Right renal cortex interstitium (tissue), 3 donors: ENCODE data around the gene KIF21A. TPM values are rescaled to one million over a fixed set of nuclear protein-coding genes. Genes with fewer than 3 reads are reported as not detected.

ENCODE experiments used
- DNase-seq, 3 donors: peaks; one replicate each; pipeline ENCODE4 v3.0.0-alpha.2; 2013; ENCODE audit warnings: low read depth in 3 of 3, low spot score in 2 of 3
- polyA plus RNA-seq, 3 donors: library from polyadenylated mRNA; unstranded; fragments of 120-200 nt; gene quantifications; one replicate each; pipeline ENCODE4 v1.2.1, GENCODE V29; 2013; ENCODE audit not compliant: insufficient read length in 3 of 3

Gene KIF21A
- polyA plus RNA-seq, 3 donors = 38.7 to 41.6 (median 41.1) TPM

DNA sequence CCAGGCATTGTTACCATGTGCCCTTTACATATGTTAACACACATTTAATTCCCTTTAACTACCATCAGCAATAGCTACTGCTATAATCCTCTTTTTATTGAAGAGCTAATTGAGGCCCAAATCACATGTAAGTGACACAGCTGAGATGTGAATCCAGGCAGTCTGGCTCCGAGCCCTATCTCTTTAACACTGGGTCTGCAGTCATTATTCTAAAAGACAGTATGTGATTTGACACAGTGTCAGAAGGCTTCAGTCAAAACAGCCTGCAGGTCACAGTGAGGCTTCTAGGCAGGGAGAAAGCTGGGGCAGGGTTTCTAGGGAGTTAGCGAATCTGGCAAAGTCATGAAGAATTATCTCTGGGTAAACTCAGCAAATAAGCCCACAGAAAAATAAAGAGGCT is 148.2 kb downstream of the KIF21A start:
- DNase-seq = no peak

DNA sequence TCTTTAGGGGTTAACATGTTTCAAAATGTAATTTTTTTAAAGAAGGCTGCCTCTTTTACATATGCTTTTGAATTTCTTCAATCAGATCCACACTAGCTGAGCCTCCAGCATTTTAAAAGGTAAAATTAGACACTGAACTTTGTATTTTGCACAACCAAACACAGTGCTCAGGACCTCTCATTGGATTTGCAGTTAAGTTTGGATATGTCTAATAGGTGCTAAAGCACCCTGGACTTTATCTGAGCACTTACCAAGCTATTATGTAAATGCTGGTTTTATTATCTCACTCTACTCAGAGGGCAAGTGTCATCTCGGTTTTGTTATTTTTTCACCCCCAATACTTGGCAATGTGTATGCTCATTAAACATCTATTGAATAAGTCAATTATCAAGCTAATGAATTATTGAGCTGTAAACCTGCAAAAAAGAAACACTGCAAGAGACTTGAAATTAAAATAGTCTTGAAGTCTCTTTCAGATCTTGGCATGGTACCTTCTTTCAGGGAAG is 150.7 kb downstream of the KIF21A start:
- DNase-seq = no peak

DNA sequence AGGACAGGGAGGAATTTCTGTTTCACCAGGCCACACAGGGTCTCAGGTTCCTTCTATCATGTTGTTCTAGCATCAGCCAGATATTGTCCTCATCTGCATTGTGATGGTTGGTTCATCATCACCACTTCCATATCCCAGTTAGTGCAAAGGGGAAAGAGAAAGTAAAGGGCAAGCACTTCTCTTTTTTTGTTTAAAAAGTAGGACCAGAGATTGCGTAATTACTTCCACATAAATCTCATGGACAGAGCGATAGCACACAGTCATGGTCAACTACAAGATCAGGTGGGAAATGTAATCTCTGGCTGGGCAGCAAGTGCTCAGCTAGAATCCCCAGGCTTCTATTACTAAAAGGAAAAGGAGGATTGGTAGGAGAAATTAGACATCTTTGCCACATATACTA is 155.1 kb downstream of the KIF21A start:
- DNase-seq = no peak

DNA sequence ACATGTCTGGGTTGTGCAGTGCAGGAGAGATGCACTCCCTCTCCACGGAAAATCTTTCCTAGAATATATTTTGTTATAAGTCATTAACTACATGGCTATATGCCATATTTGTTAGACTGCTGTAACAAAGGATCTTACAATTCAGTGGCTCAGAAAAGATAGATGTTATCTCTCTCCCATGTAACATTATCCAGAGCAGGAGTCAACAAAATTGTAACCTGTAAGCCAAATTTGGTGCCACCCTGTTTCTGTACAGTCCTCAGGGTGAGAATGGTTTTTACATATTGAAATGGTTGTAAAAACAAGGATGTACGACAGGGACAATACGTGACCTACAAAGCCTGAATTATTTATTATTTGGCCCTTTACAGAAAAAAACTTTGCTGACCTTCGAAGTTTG is 155.5 kb downstream of the KIF21A start:
- no peak for DNase-seq

DNA sequence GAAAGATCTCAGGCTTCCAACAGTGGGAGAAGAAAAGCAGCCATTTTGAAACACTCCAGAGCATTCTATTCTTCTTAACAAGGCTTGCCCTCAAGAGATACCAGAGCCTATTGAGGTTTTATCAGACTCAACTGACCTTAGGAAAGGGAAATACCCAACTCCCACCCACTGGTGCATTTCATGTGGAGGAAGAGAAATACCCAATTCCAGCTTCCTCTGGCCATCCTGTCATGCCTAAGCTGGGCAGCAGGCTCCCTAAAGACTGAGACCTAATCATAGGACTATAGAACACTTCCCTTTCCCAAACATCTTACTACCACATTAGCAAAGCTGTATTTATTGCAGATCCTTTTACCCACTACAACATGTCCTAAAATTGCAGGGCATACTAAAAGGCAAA is 164.5 kb downstream of the KIF21A start:
- DNase-seq = no peak

DNA sequence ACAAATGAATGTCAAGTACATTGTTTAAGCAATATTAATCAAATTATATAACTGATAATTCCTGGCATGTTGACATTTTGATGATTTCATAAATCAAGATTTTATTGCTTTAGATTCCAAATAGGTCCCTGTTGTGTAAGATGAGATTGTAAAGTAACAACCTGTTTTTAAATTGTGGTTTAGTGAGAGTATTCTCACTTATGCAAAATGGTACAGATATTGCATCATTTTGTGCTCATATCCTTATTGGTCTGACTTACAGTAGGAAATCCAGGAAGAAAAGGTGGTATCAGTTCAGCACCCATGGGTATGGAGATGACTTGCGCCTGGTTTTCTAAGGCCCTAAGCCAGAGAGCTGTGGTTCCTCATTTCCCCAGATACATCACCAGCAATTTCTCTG is 165.5 kb downstream of the KIF21A start:
- no peak for DNase-seq

DNA sequence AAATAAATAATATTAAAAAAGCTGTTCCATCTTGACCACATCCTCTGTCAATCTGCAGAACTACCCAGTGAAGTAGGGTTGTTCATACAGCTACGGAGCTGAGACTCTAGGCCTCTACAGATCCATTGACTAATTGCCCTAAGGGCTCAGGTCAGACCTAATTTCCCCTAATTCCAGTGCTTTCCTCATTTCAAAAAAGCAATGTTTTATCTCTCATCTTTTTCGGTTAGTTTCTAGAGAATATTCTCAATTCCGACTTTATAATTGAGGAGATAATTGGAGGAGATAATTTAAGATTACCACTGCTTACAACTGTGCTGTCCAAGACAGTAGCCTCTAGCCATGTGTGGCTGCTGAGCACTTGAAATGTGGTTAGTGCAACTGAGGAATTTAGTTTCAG is 167.1 kb downstream of the KIF21A start:
- DNase-seq = no peak

DNA sequence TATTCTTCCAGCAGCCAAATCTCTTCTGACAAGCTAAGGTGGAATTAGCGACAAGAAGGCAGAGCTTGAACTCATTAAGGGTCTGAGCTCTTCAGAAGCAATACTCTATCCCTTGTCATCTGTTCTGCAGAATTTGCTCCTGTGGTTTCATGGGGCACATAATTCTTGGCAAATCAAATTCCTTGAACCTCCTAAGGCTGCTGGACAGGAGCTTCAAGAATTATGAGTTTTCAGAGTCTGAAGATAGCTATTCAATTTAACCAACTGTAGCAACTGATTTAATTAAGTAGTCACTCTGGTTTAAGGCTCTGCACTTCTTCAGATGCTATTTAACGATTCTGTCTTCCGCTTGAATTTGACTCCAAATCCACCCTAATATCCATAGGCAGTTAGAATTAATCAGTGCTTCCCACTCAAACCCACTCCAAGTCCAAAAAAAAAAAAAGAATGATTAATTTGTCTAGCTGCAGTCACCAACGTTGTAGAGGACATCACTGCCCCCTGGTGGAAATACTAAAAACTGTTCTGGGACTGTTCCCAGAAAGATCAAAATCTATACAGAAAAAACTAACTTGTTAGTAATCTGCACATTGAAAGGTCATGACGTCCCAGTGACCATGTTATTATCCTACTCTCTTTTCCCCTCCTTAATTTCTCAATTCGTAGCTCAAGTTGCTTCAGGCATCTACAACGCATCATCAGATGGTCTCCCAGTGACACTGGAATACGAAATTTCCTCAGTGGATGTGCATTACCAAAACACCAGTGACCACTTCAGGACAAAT is 169.9 kb downstream of the KIF21A start:
- DNase-seq = no peak

DNA sequence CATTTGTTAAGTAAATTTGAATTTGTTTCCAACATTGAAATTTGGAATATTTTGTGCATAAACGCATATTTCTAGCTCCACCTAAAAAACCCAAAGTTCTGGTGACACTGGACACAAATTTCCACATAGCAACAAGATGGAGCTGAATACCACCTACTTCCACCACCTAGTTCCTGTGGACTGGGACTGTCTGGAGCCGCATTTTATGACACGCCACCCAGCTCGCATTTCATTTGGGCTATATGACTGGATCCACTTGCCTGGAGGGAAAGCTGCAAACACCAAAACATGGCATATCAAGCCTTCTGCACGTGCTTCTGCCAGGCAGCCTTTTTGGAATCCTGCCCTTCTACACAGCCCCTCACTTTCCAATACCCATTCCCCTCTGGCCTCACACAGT is 173.4 kb downstream of the KIF21A start:
- no peak for DNase-seq

DNA sequence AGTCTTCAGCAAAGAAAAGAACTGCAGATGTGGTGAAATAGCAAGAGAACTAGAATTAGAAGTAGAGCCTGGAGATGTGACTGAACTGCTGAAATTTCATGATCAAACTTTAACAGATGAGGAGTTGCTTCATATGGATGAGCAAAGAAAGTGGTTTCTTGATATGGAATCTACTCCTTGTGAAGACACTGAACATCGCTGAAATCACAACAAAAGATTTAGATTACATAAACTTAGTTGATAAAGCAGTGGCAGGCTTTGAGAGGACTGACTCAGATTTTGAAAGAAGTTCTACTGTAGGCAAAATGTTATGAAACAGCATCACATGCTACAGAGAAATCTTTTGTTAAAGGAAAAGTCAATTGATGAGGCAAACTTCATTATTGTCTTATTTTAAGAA is 175.0 kb downstream of the KIF21A start:
- DNase-seq = no peak

DNA sequence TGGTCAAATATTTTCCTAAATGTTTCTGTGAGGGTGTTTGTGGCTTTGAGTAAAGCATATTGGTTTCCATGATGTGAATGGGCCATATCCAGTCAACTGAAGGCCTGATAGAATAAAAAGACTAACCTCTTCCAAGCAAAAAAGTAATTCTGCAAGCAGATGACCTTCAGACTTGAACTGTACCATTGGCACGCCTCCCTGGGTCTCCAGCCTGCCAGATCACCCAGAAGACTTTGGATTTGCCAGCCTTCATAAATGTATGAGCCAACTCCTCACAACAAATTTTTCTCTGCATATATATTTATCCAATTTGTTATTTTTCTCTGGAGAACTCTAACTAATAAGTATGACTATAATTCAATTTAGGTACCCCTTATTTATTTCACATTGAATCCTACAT is 190.3 kb downstream of the KIF21A start:
- no peak for DNase-seq

Other genes starting within 250 kb of the KIF21A start
- under 1 TPM; 0.03 to 0.07 (median 0.07) TPM for gene ABCD2, start 176.7 kb upstream of the KIF21A start, polyA plus RNA-seq